HEK293 (cell line): ENCODE measurements around the gene TSEN2.

ENCODE experiments used
- CTCF ChIA-PET: fragments of 350-600 bp; formaldehyde crosslinking; extraction: SDS; loops from one replicate; lab custom pipeline; 2021; ENCODE audit warnings: antibody characterized with exemption; lab: Yijun Ruan, JAX
- POLR2A ChIA-PET: fragments of 300-600 bp; formaldehyde crosslinking; extraction: SDS; loops from one replicate; lab custom pipeline; 2020; ENCODE audit warnings: antibody characterized with exemption, inconsistent platforms; lab: Yijun Ruan, JAX
- H3K27ac ChIP-seq: fragments of 200-500 bp; sonication (Bioruptor generic); 2 replicates; pipeline ENCODE4 v1.5.1; 2014; ENCODE audit warnings: low read depth, low read length, control low read depth, inconsistent platforms; ENCODE audit errors: extremely low read depth
- H3K36me3 ChIP-seq, 2 experiments: fragments of 200-500 bp in 1 of 2; sonication (Bioruptor generic) in 1 of 2; 1 replicate in 1 of 2; 2 replicates in 1 of 2; pipeline ENCODE4 v1.5.1; 2014 to 2017; ENCODE audit warnings: inconsistent platforms in 2 of 2, low read length in 2 of 2; ENCODE audit not compliant: control insufficient read depth in 2 of 2, insufficient read depth in 1 of 2
- H3K4me1 ChIP-seq: fragments of 200-500 bp; sonication (Bioruptor generic); 2 replicates; pipeline ENCODE4 v1.5.1; 2014; ENCODE audit warnings: mild to moderate bottlenecking, low read length, inconsistent platforms; ENCODE audit not compliant: control insufficient read depth, insufficient read depth
- H3K4me3 ChIP-seq: 2 replicates; pipeline ENCODE4 v1.5.1; 2011; ENCODE audit warnings: low read depth, mild to moderate bottlenecking, control low read depth, low read length, moderate library complexity
- H3K9me3 ChIP-seq: fragments of 200-500 bp; sonication (Bioruptor generic); 2 replicates; pipeline ENCODE4 v1.5.1; 2014; ENCODE audit warnings: low read depth, low read length, inconsistent platforms; ENCODE audit not compliant: control insufficient read depth, insufficient read depth
- ZBTB11 ChIP-seq: fragments of 450-650 bp; formaldehyde crosslinking; conservative IDR thresholded peaks from 2 replicates; pipeline ENCODE4 v1.5.1; 2016; ENCODE audit warnings: low read depth, missing biosample characterization, missing genetic modification characterization
- ZNF214 ChIP-seq: fragments of 450-650 bp; formaldehyde crosslinking; IDR thresholded peaks from 2 replicates; pipeline ENCODE4 v1.5.1; 2017; ENCODE audit warnings: missing biosample characterization, mild to moderate bottlenecking, missing genetic modification characterization, borderline replicate concordance
- ZNF24 ChIP-seq: fragments of 450-650 bp; formaldehyde crosslinking; IDR thresholded peaks from 2 replicates; pipeline ENCODE4 v1.5.1; 2016; ENCODE audit warnings: missing biosample characterization, missing genetic modification characterization
- ZNF292 ChIP-seq: fragments of 450-650 bp; formaldehyde crosslinking; IDR thresholded peaks from 2 replicates; pipeline ENCODE4 v1.5.1; 2016; ENCODE audit warnings: low read depth, missing biosample characterization, missing genetic modification characterization, borderline replicate concordance
- ZNF350 ChIP-seq: fragments of 450-650 bp; formaldehyde crosslinking; IDR thresholded peaks from 2 replicates; pipeline ENCODE4 v1.5.0; 2017; ENCODE audit warnings: missing biosample characterization, mild to moderate bottlenecking, missing genetic modification characterization
- ZNF362 ChIP-seq: fragments of 450-650 bp; formaldehyde crosslinking; IDR thresholded peaks from 2 replicates; pipeline ENCODE4 v1.5.1; 2016; ENCODE audit warnings: missing biosample characterization, missing genetic modification characterization
- ZNF416 ChIP-seq: fragments of 450-650 bp; formaldehyde crosslinking; IDR thresholded peaks from 2 replicates; pipeline ENCODE4 v1.5.1; 2016; ENCODE audit warnings: missing biosample characterization, missing genetic modification characterization
- ZNF473 ChIP-seq: fragments of 450-650 bp; formaldehyde crosslinking; IDR thresholded peaks from 2 replicates; pipeline ENCODE4 v1.5.1; 2017; ENCODE audit warnings: missing biosample characterization, missing genetic modification characterization
- ZNF488 ChIP-seq: fragments of 450-650 bp; formaldehyde crosslinking; IDR thresholded peaks from 2 replicates; pipeline ENCODE4 v1.5.1; 2016; ENCODE audit warnings: missing biosample characterization, missing genetic modification characterization
- ZNF549 ChIP-seq: fragments of 450-650 bp; IDR thresholded peaks from 2 replicates; pipeline ENCODE4 v1.5.1; 2018; ENCODE audit warnings: missing biosample characterization, missing genetic modification characterization, mild to moderate bottlenecking, inconsistent platforms, moderate library complexity
- ZNF660 ChIP-seq: fragments of 450-650 bp; IDR thresholded peaks from 2 replicates; pipeline ENCODE4 v1.5.1; 2018; ENCODE audit warnings: missing biosample characterization, mild to moderate bottlenecking, missing genetic modification characterization
- TF ChIP-seq, protein P1 (sequence below): fragments of 450-650 bp; formaldehyde crosslinking; IDR thresholded peaks from 2 replicates; pipeline ENCODE4 v1.5.1; 2017; ENCODE audit warnings: missing biosample characterization, missing genetic modification characterization
- TF ChIP-seq, protein P2 (sequence below): IDR thresholded peaks from 2 replicates; pipeline ENCODE4 v1.6.1; 2011; ENCODE audit warnings: mild to moderate bottlenecking, low read depth, low read length, borderline replicate concordance
- TF ChIP-seq, protein P3 (sequence below): fragments of 450-650 bp; formaldehyde crosslinking; IDR thresholded peaks from 2 replicates; pipeline ENCODE4 v1.5.1; 2016; ENCODE audit warnings: missing biosample characterization, missing genetic modification characterization

TSEN2 gene

GRCh38 chr3:12496453-12496761 lies 12.1 kb downstream of the TSEN2 start (continued):
- no peak for TF ChIP-seq ZNF362 (tag by site-specific recombination)

DNA sequence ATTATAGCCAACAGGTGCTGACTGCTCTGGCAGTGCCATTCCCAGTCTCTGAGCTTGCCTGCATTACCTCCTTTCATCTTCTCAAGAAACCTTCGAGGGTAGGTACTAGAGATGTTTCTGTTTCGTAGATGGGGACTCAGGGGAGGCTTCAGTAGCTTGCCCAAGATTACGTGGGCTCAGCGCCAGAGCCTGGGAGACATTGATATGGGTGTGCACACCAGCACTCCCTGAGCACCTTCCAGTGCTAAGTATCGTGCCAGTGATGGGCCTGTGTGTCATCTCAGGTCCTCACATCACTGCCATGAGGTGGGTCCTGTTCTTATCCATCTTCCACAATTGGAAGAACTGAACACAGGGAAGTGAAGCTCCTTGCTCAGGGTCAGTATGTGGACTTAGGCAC lies 15.2 kb downstream of the TSEN2 start:
- CTCF ChIA-PET: no interaction called here
- no peak overlapping the region for H3K27ac ChIP-seq
- H3K36me3 ChIP-seq: peaks cover 20 to 92% of the 10 kb centered on the region in 2 experiments; a peak in 2 of 3 replicates
- TF ChIP-seq ZNF473 (no peak), ZBTB11 (tag by site-specific recombination) (no peak), ZNF350 (no peak), ZNF549 (no peak)
- POLR2A ChIA-PET: no interaction called here
- H3K4me1 ChIP-seq: no peaks in the 10 kb centered on the region
- H3K4me3 ChIP-seq: no peak overlapping the region
- no peaks in the 10 kb centered on the region for H3K9me3 ChIP-seq

DNA sequence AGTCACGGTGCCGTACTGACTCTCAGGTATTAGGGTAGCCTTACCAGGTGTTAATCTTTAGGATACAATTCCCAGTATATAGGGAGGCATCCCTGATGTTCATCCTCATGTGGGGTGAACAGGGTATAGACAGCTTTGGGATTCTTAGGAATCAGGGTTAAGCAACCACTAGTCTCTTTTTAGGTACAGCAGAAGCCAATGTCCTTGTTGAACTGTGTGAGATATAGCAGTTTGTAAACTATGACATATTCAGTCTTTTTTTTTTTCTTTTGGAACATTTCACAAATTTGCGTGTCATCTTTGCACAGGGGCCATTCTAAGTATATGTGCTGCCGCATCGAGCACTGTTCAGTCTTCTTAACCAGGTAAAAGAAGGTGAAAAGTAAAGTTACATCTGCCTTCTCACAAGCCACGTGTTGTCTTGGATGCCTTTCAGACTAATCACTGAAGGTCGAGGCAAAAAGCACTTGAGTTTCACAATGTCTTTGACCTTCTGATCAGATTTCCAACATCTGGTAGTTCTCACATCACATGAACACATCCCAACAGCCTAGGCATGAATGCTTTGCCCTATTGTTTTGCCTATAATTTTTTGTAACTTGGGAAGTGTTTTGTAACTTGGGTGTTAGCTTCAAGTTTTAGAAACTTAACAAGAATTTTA lies 17.2 kb downstream of the TSEN2 start:
- CTCF ChIA-PET: interaction anchor here (0.6 to 0.7 kb wide), 3 partner anchors 50 to 888 kb away, joined by 3 read pairs; no protein-coding TSS in a partner anchor
- no peaks in the 10 kb centered on the region for H3K4me1 ChIP-seq
- POLR2A ChIA-PET: no interaction called here
- H3K36me3 ChIP-seq: peaks cover 37 to 95% of the 10 kb centered on the region in 2 experiments
- no peak for TF ChIP-seq ZNF24 (tag by site-specific recombination)
- TF ChIP-seq, protein P1, sequence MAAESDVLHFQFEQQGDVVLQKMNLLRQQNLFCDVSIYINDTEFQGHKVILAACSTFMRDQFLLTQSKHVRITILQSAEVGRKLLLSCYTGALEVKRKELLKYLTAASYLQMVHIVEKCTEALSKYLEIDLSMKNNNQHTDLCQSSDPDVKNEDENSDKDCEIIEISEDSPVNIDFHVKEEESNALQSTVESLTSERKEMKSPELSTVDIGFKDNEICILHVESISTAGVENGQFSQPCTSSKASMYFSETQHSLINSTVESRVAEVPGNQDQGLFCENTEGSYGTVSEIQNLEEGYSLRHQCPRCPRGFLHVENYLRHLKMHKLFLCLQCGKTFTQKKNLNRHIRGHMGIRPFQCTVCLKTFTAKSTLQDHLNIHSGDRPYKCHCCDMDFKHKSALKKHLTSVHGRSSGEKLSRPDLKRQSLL (tag by site-specific recombination): no peak
- TF ChIP-seq, protein P2, sequence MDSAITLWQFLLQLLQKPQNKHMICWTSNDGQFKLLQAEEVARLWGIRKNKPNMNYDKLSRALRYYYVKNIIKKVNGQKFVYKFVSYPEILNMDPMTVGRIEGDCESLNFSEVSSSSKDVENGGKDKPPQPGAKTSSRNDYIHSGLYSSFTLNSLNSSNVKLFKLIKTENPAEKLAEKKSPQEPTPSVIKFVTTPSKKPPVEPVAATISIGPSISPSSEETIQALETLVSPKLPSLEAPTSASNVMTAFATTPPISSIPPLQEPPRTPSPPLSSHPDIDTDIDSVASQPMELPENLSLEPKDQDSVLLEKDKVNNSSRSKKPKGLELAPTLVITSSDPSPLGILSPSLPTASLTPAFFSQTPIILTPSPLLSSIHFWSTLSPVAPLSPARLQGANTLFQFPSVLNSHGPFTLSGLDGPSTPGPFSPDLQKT: no peak
- TF ChIP-seq ZNF416 (tag by site-specific recombination): no peak
- no peak for TF ChIP-seq ZNF488 (tag by site-specific recombination)
- TF ChIP-seq ZNF292 (tag by site-specific recombination): no peak
- TF ChIP-seq ZNF660 (tag by site-specific recombination): no peak
- no peak for TF ChIP-seq ZBTB11 (tag by site-specific recombination)
- no peak for TF ChIP-seq ZNF214 (tag by site-specific recombination)
- TF ChIP-seq, protein P3, sequence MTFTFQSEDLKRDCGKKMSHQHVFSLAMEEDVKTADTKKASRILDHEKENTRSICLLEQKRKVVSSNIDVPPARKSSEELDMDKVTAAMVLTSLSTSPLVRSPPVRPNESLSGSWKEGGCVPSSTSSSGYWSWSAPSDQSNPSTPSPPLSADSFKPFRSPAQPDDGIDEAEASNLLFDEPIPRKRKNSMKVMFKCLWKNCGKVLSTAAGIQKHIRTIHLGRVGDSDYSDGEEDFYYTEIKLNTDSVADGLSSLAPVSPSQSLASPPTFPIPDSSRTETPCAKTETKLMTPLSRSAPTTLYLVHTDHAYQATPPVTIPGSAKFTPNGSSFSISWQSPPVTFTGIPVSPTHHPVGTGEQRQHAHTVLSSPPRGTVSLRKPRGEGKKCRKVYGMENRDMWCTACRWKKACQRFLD: no peak
- H3K9me3 ChIP-seq: no peaks in the 10 kb centered on the region
- H3K4me3 ChIP-seq: no peak overlapping the region
- no peak overlapping the region for H3K27ac ChIP-seq
